HT1080 (cell line): ENCODE results near the gene CCDC28B. TPM values are rescaled to one million over a fixed set of nuclear protein-coding genes. Genes with fewer than 3 reads are reported as not detected.

Experiments used
- DNase-seq: peaks from one replicate; pipeline ENCODE4 v3.0.0-alpha.2; 2015; ENCODE audit warnings: low read depth
- total RNA-seq: library from RNA; depleted of rRNA; stranded (reverse); fragments of >200 nt; shearing (Covaris generic); gene quantifications from 2 replicates; pipeline ENCODE4 v1.2.3, GENCODE V29; 2014

CCDC28B gene
- total RNA-seq, 1 experiment from 2014 or later = 14.0 TPM

DNA sequence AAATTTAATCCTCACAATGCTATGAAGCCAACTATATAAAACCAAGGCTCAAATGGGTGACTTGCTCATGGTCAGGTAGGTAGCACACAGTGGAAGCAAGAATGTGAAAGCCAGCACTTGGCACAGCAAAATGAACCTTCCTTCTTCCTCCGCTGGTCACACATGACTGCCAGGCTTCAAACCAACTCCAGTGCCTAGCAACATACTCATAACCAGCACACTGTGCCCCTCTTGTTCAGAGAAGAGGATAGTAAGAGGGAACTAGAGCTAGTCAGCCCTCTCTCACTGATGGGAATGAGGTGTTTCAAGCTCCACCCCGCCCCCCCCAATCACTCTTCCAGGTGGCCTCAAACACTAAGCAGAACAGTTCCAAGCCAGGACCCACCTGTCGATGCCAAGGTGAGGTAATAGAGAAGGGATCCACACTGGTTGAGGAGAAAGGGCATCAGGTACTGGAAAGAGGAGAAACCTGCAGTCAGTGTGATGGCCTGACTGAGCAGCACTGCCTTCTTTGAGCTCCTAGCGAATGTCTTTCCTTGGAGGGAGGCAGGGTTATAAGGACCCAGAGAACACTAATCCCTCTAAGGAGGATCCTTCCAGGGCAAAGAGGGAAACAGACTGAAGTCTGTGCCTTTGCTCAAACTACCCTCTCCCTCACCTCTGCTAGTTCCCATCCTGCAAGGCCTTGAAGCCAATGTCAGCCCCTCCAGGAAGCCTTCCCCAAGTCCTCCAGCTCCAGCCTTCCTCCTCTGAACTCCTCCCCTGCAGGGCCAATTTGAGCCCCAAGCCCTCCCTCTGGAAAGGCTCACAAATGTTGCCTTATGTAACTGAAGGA, 20.6 kb downstream of the CCDC28B start:
- DNase-seq = no peak

DNA sequence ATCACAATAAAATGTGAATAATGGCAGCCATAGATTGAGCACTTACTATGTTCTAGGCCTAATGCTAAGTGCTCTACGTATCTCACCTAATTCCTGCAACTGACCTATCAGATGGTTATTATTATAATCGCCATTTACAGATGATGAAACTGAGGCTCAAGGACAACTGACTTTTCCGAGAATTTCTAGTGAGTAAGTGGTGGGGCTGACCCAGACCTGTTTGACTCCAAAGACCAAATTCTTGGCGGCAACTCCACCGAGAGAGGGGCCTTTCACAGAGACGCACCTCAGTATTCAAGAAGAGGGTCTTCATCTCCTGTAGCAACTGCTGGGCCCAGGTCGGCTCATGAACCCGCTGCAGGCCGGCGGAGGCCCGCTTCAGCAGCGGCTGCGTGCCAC, 21.2 kb downstream of the CCDC28B start:
- DNase-seq = no peak

DNA sequence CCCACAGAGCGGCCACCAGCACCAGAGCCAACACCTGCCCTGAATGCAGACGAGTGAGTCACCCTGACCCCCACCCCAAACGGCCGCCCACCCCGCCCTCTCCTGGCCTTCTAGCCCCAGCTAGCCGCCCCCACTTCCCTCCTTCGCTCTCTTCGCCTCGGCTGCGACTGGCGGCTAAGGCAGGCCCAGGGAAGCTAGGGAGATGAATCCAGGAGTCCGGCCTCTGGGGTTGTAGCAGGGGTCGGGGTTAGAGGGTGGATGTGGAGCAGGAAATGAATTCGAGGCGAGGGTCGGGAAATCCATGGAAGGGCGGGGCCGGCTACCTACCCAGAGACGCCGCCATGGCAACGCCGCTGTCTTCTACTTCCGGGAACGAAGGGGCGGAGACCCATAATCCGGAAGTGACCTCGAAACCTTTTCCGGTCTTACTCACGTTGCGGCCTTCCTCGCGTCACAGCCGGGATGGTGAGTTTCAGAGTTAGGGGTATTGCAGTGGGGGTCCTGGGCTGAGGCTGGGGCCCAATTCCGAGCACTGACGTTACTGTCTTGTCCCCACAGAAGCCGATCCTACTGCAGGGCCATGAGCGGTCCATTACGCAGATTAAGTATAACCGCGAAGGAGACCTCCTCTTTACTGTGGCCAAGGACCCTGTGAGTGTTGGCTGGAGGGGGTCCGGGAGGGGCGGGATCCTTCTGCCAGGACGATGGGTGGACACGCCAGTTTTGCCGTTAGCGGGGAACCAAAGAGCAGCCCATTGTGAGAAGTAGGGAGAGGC, 21.8 kb downstream of the CCDC28B start, which contains the start of the genes EIF3I and TMEM234:
Gene EIF3I (plus strand): TSS at position 428 of the 776 bp plus-strand sequence. CDS start 35 bp downstream, at position 463.
Gene TMEM234 (minus strand): TSS at position 374 of the 776 bp plus-strand sequence. CDS start 31 bp downstream, at position 343.
- peak; percentile 87 for DNase-seq

DNA sequence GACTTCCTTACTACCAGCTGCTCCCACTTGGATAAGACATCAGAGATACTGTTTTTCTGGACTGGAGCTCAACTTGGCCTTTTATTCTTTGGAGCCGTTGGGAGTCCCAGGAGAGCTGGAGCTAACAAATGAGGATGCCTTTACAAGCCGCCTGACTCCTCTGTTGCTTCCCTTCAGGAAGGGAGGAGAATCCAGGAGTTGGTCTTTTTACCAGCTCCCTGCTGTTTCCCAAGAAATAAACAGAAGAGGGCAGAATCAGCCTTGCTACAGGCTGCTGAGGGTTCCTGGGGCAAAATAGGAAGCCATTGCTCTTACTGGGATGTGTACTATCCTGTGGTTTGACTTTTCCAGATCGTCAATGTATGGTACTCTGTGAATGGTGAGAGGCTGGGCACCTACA, 23.3 kb downstream of the CCDC28B start:
- DNase-seq = no peak

DNA sequence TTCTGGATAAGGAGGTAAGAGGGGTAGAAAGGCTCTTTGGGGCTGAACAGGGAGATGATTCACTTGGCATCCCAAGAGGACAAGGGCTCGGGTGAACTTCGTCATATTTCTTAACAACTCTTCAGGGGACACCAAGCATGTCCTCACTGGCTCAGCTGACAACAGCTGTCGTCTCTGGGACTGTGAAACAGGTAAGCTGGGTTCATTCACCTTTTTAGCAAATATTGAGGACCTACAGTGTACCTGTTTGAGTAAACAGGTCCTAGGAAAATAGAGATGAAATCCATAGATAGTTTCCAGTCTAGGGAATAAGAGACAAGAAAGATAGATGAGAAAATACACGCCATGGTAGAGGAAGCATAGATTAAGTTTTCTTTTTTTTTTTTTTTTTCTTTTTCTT, 23.9 kb downstream of the CCDC28B start:
- DNase-seq = no peak

DNA sequence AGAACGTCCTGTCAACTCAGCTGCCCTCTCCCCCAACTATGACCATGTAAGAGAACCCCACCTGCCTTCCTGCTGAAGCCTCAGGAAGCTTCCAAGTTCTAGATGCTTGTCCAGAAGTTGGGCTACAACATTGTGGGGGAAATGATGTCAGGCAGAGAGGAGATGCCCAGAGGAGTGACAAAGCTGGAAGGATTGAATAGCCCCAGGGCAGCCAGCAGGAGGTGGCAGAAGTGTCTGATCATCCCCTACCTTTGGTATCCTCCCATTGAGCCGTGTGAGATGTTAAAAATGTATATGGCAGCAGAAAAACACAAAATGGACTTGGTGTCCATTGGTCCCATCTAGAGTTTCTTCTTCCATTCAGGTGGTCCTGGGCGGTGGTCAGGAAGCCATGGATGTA, 28.4 kb downstream of the CCDC28B start:
- DNase-seq = no peak

DNA sequence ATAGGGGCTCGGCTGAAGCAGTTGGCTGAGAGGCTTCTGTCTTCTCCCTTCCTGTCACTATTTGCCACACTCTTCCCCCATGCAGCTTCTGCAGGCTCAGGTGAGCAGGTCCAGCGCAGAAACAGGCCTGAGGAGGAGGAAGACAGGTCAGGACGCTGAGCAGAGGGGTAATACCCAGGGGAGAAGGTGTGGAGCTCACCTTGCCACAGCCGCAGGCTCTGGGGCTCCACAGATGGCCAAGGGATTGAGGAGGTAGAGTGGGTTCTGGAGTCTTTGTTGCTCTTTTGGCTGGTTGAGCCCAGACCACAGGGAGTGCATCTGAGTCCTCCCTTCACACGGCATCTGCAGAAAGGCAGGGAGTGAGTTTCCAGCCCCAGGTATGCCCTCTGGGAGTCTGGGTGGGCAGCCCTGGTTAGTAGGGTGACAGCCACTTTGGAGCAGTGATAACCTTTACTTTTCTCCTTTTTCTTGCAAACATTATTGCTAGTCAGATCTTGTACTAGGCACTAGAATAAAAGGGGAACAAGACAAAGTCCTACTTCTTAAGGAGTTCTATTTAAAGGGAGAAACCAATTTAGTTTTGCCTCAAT, 31.5 kb downstream of the CCDC28B start:
- DNase-seq = no peak

DNA sequence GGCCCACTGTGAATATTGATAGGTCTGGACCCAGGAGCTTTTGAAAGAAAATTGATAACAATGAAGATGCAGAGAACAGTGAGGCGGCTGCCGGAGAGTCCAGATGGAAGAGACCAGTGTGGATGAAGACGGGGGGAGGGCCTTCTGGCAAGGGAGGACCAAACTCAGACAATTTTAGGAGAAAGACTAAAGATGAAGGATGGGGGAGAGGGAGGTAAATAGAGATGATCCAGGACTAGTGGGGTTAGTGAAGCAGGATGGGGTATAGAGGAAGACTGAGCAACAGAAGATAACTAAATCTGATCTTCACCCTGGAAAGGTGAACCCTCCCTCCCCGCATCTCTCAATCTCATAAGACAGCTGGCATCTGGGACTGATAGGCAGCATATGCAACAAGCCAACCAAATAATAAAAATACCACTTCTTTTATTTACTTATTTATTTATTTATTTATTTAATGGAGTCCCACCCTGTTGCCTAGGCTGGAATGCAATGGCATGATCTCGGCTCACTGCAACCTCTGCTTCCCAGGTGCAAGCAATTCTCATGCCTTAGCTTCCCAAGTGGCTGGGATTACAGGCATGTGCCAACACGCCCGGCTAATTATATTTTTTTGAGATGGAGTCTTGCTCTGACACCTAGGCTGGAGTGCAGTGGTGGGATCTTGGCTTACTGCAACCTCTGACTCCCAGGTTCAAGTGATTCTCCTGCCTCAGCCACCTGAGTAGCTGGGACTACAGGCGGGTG, 32.3 kb downstream of the CCDC28B start:
- no peak for DNase-seq

DNA sequence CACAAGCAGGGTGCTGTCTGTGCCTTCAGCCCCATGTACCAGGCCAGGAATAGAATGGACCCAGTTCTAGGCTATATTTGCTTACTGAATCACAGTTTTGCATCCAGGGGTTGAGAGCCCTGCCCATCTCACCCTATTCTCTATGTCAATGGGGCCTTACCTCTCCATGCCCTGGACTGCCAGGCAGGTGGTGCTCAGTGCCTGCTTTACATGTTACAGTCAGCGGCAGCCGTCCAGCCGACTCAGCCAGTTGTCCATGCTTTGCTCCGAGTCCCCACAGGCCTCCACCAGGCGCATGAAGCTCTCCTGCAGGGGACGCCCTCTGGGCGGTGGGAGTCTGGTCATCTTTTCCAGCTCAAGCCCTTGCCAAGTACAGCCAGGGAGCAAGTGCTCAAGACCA, 34.4 kb downstream of the CCDC28B start:
- DNase-seq = no peak

DNA sequence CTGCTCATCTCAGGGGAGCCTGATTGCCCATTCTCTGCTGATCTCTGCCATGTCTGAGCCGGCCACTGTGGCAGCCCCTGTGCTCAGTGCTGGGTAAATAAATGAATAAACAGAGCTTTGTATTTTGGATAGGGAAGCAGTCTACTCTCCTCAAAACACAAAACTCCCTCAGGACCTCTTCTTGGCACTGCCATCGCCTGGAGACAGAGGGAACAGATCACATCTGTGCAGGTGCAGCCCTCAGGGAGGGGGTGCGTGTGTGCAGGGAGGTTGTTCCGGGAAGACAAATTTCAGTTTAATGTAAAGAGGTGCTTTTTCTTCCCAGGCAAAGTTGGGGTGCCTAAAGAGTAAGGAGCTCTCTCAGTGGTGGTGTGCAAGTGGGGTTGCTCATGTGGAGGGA, 38.9 kb downstream of the CCDC28B start:
- no peak for DNase-seq

DNA sequence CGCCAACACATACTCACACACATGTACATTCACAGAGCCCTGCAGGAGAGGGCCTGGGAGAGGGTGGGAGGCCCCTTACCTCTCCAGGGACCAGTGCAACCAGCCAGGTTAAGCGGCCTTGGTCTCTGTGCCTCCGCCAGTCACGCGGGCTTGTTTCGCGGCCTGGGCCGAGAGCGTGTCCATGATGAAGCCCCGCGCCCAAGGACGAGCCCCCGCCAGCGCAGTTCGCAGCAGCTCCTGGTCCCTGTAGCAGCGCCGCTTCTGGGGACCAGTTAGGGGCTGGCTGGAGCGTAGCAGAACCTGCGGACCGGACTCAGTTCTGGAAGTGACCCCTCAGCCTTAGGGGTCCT, 39.4 kb downstream of the CCDC28B start:
- no peak for DNase-seq

DNA sequence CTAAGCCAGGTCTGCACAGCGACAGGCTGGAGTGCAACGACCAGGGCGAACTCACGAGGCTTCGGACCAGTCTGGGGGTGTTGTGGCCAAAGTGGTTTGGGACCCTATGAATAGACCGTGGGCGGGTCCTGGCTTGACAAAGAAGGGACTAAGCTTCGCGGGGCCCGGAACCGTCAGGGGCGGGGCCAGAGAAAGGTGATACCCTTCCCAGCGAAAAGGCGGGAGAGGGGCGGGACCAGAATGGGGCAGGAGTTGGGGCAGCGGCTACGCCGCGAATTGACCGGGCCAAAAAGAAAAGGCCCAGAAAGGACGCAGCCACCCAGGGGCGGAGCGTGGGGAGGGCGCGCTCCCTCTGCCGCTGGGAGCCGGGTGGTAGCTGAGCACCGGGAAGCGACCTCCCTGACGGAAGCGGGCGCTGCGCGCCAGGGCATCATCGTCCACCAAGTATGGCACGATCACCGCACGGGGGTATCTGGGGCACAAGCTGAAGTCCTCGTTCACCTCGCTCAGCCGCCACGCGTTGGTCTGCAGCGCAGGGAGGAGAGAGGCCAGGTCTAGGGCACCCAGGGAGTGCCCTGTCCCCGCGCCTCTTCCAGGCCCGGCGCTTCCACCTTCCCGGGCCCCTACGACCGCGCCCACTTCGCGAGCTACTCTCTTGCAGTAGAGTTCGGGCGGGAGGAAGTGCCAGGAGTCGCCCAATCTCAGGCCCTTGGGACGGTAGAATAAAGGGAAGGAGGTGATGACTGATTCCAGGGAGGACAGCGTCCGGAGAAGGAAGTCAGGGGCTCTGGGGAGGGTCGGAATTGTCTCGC, 40.0 kb downstream of the CCDC28B start:
- DNase-seq = no peak

DNA sequence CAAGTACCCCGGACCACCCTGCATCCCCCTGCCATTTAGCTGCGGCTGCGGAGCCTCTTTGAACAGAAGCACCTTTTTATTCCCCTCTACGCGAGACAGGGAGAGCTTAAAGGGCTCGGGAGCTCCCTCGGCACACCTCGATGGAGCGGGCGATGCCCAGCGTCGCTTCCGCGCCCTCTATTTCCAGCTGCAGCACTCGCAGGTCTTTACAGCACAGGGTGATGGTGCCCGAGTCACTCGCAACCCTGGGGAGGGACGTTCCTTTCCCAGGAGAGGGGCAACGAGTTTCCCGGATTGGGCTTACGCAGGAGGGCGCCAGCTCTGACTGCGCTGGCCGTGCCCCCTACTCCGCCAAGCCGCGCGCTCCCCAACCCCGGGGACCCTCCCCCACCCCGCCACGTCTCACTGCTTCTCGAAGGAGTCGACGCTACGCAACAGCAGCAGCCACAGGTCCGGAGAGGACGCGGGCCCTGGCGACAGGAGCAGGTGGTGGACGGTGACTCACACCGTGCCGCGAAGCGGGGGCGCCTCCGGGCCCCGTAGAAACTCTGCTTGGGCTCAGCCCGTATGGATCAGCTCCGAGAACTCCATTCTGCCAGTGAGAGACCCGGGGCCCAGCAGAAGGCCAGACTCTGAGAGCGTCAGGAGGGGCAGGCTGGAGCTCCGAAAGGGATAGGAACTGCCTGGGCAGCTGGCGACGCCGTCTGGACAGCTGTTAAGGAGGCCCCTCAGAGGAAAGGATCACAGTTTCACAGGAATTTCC, 40.8 kb downstream of the CCDC28B start:
- no peak for DNase-seq

DNA sequence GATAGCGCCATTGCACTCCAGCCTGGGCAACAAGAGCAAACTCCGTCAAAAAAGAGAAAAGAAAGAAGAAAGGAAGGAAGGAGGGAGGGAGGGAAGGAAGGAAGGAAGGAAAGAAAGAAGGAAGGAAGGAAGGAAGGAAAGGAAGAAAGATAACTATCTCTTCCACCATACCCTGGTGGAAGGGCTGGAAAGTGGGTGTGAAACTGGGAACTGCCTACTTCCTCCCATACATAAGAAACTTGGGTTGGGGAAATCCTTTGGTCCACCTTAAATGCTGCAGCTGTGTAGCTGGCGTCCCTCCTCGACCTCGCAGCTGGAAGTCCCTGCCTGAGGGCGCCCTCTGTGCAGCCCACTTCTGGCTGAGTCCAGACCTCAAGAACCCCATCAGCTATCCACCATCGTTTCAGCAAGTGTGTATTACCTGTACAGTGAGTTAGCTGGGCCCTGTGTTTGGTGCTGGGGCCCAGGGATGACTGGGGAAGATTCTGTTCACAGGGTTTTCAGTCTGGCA, 42.0 kb downstream of the CCDC28B start:
- no peak for DNase-seq

DNA sequence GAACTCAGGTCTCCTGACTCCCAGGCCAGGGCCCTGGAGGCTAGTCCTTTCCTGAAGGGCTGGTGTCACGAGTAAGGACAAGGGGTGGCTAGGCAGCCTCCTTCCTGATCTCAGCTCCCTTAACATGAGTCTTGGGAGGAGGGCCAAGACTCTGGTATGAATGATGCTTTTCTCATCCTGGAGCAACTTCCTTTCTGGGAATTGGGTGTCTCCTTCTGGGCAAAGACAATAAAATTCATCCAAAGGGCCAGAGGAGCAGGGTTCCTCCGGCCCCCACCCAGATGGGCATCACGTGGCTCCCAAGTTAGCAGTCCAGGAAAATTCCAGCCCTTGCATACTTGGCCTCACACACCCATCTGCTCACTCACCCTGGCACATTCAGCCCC, 46.5 kb downstream of the CCDC28B start, which contains the start of gene FAM167B:
Gene FAM167B (plus strand): TSS at position 335 of the 386 bp plus-strand sequence. CDS start 200 bp downstream, outside the sequence.
- DNase-seq = peak; percentile 81

DNA sequence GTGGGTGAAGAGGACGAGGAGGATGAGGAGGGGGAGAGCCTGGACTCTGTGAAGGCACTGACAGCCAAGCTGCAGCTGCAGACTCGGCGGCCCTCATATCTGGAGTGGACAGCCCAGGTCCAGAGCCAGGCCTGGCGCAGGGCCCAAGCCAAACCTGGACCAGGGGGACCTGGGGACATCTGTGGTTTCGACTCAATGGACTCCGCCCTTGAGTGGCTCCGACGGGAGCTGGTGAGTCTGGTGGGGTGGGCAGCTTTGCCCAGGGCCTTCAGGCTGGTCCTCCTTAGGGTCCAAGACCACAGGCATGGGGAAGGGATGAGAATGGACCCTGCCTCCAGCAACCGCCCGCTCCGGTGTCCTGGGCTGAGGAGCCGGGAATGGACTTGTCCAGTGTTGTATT, 47.1 kb downstream of the CCDC28B start:
- no peak for DNase-seq

DNA sequence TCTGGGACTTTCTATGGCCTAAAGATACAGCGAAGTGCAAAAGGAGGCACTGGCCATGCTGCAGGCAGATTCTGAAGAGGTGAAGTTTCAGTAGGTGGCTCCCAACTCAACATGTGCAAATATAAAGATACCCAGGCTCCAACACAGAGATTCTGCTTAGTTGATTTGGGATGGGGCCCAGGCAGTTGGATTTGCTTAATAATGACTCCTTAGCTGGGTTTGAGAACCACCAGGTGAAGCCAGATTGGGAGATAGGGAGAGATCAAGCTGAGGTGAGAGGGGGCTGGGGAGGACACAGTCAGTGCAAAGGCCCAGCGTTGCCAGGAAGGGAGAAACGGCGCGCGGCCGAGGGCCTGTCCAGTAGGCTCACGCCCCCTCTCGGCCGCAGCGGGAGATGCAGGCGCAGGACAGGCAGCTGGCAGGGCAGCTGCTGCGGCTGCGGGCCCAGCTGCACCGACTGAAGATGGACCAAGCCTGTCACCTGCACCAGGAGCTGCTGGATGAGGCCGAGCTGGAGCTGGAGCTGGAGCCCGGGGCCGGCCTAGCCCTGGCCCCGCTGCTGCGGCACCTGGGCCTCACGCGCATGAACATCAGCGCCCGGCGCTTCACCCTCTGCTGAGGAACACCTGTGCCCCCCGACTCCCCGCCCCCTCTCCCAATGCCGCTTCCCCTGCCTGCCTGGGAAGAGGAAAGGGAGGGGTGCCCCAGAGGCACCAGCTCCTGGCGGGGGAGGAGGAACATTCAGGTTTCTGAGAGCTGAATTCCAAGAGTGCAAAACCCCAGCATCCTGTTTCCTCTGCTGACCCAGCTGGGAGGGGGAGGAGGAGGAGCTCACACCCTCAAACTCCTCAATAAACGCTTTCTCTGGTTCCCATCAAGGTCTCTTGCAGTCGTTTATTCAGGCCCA, 47.8 kb downstream of the CCDC28B start:
- peak; percentile 63 for DNase-seq

DNA sequence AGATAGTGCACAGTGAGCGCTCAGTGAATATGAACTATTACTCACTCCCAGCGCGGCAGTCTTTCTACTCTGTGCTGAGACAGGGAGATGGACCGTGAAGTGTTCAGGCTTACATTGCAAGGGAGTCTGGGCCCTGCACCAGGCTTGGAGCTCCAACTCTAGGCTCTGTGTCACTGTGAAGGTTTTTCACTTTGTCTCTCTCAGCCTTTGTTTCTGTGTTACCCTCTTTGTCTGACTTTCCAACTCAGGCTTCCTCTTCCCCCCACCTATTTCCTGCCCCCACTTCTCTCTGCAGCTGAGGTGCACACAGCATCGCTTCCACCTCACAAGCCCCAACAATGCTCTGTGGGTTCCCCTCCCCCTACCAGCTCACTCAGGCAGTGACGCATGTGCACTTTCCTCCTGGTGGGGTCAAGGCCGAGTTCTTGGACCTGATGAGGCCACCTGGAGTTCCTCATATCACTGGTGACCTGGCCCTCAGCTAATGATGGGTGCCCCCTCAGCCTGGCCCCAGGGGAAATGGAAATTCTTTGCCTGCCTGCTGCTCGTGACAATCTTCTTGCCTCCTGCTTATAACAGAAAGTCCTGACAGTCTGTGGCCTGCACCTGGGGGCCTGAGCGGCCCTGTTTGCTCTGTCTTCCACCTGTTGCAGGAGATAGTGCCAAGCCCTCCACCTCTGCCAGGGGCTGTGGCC, 49.6 kb downstream of the CCDC28B start:
- peak; percentile 51 for DNase-seq
